Stimulated activated CD4-positive, alpha-beta T cell treated with anti-CD3 and anti-CD28 coated beads, Interleukin-2, amount 100 ng/mL, for 48 hours (primary cell): ENCODE data around the gene ZNF236.
A peak's percentile ranks its signal among the peaks of the same experiment; 100 is the strongest.
"Not testable (repeated sequence)": the region's sequence is repeated elsewhere in the genome, so short reads cannot be mapped to it uniquely, and the experiment has no call there.

Experiments used
- DNase-seq, 2 donors: peaks; one replicate each; pipeline ENCODE4 v3.0.0-alpha.2; 2020

ZNF236 gene

DNA sequence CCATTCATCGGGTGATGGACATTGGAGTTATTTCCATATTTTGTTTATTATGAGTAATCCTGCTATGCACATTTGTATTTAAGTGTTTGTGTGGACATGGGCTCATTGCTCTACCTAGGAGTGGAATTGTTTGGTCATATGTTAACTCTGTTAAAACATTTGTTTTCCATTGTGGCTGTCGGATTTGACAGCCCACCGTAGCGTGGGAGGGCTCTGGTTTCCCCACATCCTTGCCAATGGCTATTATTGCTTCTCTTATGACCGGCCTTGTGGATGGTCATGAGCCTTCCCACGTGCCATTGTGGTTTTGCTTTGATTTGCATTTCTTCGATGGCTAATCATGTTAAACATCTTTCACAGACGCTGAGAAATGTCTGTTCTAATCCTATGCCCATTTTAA lies 92.0 kb downstream of the ZNF236 start:
- no peak for DNase-seq

DNA sequence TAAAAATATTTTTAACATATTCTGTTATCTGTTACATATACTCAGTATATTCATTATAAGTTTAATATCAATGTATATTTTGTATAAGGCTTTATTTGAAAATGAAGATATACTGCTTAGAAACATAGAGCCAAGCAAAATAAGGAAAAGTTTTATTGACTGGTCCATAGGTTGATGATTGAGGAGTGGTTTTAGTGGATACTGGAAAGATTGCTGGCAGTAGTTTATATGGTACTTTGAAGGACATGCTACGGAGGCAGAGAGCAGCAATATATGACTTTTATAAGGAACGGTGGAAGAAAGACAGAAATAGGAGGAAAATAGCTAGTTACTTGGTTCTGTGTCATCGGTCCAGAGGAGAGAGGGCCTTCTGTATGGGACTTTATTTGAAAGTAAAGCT lies 92.4 kb downstream of the ZNF236 start:
- DNase-seq: no peak

DNA sequence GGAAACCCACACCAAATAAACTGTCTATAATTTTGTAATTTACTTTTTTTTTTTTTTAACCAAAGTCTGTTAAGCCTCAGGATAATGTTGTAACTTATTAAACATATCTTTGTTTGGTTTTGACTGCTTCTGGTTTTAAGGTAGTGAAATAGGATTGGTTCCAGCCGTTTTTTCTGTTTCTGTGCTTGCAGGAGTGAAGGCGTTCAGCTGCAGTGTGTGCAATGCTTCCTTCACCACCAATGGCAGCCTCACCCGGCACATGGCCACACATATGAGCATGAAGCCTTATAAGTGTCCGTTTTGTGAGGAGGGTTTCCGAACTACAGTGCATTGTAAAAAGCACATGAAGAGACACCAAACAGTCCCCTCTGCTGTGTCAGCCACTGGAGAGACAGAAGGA lies 93.1 kb downstream of the ZNF236 start:
- DNase-seq: no peak

DNA sequence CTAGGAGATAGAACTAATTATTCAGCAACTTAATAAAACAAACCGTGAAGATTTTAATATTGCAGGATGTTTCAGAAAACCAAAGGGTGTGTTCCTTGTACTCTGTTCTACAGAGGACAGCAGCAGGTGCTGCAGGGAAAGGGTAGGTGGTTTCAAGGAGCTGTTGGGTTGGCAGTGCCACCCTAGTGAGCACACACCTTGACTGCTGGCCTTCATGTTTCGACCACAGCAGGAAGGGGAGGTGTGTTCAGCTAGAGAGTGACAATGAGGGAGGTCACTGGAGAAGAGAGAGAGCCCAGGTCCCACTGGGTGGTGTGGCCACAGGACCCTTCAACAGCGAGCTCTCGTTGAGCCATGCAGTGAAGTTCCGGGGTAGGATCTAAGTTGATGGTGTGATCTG lies 98.6 kb downstream of the ZNF236 start:
- DNase-seq: no peak

DNA sequence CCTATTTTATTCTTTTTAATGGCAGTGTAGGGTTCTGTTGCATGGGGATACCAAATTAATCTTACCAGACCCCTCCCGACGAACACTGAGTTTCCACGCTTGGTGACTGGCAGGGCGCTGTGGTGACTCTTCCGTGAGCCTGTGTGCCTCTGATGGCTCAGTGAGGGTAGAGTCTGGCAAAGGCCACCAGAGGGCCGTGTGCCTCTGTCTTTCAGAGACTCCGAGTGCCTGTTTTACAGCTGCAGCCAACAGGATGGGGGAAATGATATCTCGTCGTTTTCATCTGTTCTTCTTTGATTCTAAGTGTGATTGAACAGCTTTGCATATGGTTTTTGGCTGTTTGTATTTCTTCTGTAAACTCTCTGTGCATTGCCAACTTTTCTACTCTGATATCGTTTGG lies 99.8 kb downstream of the ZNF236 start:
- peak; percentile 15 to 32 for DNase-seq

DNA sequence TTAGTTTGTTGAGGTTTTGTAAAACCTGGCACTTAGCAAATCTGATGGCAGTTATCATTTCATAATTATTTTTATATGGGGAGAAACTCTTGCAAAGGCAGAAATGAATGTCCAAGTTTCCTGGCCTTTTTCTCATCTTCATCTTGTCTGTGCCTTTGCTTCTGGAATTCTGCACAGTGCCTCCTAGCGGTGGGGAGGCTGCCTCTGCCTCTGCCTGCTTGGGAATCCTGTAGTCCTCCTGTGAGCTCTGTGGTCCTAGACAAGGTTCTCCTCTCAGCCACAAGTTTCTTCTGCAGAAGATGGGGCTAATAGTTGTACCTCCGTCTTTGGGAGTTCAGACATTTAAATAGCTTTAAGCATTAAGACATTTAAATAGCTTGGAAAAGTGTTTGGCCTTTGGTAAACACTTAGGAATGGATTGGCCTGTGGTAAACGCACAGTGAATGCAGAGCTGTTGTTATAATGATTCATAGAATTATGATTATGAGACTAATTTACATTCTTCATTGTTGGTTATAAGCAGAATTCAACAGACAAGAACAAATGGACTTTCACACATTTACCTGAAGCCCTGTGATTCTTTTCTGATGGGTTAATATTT lies 101.2 kb downstream of the ZNF236 start:
- no peak for DNase-seq

DNA sequence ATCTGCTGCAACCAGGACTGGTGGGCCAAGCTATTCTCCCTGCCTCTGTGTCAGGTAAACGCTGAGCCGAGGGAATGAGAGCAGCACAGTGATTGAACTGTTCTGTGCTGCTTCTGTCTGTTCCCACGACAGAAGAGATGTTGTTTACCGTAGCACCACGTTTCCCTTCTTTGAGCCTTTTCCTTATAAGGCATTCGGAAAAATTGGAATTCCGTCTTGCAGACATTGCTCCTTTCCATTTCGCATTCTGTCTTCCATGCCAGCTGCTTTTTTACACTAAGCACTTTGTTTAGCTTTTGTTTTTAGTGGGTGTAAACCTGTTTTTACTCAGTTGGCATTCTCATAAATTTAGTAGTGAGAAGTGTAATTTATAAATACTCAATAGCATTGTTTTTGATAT lies 103.1 kb downstream of the ZNF236 start:
- DNase-seq: no peak

DNA sequence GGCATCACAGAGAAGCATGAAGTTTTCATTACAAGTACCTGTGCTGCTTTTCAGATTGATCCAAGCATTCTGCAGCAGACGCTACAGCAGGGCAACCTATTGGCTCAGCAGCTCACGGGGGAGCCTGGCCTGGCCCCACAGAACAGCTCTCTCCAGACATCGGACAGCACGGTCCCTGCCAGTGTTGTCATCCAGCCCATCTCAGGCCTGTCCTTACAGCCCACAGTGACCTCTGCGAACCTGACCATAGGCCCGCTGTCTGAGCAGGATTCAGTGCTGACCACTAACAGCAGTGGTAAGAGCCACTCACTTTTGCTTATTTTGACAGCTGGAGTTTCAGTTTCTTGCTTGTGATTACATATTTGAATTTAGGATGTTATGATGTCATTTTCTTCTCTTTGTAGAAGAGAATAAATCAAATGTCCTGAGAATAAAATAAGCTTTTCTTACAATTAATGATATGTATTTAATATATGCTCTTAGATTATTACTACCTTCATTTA lies 104.9 kb downstream of the ZNF236 start:
- DNase-seq: no peak

DNA sequence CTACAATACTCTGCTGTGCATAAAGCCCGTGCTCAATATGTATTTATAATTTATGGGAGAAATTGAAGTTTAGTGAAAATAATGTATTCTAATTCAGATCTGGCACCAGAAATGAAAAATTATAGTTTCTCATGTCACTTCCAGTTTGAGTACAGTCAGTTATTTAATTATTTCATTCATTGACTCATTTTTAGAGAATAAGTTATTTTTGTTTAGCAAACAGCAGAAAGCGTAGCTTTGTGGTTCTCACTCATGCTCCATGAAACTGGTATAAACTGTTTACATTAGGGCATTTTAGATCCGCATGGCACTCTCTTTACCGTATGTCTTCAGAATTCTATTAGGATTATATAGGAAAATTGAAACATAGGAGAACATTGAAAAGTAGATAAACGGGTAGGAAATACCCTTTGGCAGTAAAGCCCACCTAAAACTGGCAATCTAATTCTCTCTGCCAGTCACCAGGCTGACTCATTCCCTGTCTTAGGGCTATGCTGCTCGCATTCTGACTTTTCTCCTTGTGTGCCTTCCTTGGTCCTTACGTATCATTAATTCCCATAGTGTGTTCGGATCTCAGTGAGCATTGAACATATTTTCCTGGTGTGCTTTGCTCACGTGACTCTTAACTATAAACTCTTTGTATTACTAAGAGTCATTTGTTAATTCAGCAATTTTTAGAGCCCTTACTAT lies 106.0 kb downstream of the ZNF236 start:
- no peak for DNase-seq

DNA sequence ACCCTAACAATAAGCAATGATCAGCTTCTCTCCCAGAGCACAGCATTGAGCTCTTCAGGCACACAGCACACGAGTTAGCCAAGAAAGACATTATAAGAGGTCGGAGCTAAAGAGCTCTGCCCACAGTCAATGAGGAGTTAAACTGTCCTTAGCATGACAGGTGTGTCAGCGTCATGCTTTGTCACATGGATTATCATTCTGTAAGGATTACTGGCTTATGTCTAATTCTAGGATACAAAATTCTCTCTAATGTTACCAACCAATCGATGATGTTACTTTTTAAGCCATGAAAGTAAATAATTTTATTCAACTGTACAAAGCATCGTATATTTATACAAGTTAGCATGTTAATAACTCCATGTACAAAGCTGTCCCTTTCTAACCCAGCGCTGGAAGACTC lies 108.8 kb downstream of the ZNF236 start:
- no peak for DNase-seq

DNA sequence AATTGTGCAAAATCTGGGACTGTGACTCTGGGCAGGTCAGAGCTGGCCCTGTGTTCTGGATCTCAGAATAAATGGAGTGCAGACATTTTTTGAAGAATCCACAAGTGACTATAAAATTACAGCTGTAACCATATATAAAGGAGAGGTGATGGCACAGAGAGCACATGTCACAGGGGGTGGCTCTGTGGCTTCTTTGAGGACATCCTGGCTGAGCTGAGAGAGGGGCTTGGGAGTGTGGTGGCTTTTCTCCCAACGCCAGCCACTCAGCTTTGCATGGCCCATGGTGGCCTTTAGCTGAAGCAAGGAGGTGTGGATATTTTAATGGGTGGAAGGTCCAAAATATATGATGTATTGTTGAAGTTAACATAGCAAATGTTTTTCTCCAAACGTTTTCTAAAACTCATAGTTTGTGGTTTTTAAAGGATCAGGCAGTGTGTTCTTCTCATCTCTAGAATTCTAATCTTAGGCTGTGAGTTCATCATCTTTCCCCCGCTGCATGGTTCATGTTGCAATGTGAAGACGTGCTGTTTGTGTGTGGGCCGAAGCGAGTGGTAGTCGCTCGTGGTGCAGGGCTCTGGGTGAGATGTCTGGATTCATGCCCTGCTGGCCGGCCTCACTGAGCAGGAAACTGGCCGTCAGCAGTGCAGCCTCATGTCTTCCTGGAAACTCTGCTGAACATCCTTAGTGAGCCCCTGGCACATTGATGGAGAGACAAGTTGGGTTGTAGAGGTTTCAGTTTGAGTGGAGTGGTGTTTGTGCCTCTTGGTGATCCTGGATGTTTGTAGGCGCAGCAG lies 109.9 kb downstream of the ZNF236 start:
- no peak for DNase-seq

DNA sequence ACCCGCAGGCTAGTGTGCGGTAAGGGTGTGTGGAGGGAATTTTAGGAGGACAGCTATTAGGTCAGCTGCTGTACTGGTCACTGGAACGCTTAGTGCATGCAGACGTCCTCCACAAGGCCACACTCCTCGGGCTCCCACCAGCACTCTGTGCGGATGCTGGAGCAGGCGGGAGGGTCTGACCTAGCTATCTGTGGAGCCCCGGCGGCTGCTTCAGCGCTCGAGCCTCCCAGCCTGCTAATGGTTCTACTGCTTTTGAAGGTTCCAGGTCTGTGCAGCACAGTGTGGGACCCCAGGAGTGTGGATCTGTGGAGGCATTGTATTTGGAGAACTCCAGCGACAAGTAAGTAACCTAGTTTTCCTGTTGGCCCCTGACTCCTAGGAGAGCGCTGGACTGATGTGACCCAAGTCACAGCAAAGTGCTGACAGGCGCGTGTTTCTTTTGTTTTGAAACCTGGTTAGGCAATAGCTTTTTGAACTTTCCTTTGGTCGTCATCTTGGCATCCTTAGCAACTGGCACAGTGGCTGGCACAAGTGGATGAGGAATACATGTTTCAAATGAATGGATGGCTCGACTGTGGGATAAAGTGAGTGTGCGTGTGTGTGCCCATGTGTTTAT lies 113.5 kb downstream of the ZNF236 start:
- no peak for DNase-seq

DNA sequence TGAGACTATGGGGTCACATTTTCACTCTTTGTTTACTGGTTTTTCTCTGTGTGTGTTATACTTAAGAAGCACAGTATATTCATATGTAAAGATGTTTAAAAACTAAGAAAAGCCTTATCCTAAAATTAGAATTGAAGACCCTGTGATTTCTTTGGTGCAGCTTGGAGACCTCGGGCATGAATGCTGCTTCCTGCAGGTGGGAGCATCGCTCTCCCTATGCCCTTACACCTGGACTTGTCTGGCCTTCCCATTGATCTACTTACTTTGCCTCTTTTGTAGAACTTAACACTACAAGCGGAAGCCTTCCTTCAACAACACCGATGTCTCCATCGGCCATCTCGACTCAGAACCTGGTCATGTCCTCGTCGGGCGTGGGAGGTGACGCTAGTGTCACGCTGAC lies 114.5 kb downstream of the ZNF236 start:
- DNase-seq: no peak

DNA sequence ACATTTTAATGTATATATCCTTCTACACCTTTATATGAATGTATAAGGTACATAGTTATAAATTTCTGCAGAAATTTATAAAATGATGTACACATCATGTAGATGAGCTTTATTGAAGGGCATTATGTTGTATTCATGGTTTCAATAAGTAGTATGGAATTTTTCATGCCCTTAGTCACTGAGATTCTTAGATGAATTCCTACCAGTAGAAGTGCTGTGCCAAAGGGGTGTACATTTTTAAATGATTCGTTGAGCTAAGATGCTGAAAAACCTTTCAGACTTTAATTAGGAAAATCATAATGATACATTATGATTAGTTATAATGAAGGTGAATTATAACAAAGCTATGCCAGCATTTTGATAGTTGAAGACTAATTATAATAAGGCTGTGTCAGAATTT lies 115.2 kb downstream of the ZNF236 start:
- DNase-seq: no peak

DNA sequence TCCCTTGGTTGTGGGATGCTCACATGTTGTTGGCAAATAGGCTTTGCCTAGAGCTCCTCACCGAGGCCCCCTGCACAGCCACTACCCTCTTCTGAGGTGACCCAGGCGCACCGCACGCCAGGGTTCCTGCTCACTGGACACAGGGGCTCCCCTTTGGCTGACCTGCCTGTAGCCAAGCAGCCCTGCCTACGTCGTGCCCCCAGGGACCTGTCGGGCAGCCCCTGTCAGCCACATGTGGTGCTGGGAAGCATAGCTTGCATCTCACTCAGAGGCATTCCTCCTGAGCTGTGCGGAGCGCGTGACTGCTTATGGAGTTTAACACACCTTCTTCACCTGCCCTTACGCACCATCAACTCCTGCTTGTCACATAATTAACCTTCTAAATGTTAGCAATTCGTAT lies 116.3 kb downstream of the ZNF236 start:
- DNase-seq: no peak

DNA sequence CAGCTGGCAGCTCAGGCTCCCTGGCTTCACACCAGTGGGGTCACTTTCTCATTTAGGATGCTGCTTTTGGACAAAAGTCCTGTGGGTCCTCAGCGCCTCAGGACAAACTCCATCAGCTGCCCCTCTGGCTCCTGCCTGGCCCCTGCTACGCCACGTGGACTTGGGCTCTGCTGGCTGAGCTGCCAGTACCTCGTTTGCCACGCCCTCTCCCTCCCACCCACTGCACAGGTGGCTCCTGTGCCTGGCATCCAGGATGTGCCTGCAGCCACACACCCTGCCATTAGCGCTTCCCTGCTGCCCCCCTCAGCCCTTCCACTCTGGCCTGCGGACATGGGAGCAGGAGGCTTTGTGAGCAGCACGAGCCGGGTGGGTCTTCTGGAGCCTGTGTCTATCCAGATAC lies 118.9 kb downstream of the ZNF236 start:
- DNase-seq: no peak

DNA sequence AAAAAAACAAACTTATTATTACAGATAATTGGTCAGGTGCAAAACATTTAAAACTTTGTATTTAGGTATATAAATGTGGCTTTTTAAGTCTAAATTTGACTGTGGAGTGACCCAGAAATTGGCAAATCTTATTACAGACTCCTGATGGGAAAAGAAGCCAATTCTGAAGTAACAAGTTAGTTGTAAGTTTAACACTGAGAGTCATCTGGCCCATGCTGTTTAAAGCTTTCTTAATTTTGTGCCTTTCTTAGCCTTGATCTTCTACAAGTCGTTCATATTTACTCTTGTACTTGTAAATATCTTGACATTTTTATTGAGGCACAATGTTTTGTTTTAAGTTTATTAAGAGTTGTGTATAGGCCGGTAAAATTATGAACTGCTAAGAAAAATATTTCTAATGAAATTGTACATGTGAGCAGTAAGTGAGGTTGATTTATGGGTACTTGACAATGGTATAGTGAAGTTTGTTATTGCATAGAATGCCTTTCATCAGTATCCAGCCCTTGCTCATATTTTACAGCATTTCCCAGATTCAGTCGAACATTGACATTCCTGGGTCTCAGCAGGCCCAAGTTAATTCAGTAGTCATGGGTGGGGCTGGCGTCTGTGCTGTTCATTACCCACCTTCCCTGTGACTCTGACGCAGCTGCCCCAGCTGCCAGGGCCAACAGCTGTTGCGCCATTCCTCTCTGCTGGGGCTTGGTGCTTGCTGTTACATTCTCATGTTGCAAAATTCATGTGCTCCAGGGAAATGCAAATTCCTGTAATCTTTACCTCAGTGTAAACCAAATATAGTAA lies 121.4 kb downstream of the ZNF236 start:
- no peak for DNase-seq

DNA sequence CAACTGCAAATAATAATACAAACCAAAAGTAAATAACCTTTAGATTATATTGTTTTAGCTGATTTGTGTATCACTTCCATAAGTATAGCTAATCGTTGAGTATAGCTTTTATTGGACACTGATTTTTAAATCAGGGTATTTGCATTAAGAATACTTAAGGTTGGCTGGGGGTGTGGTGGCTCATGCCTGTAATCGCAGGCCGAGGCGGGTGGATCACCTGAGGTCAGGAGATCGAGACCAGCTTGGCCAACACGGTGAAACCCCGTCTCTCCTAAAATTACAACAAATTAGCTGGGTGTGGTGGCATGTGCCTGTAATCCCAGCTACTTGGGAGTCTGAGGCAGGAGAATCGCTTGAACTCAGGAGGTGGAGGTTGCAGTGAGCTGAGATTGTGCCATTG lies 122.0 kb downstream of the ZNF236 start:
- DNase-seq: not testable (repeated sequence)

DNA sequence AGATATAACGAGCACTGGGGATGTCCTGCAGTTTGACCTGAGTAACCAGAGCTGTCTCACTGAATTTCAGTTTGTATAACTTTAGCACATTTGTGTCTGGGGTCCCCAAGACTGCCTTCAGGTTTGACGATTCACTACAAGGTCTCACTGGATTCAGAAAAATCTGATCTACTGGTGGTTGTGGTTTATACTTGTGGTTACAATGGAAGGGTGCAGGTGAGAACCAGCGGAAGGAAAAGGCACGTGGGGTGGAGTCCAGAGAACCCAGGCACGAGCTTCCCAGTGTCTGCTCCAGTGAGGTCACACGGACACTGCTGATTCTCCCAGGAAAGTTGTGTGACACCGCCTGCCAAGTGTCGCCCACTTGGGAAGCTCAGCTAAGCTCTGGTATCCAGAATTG lies 126.0 kb downstream of the ZNF236 start:
- no peak for DNase-seq

DNA sequence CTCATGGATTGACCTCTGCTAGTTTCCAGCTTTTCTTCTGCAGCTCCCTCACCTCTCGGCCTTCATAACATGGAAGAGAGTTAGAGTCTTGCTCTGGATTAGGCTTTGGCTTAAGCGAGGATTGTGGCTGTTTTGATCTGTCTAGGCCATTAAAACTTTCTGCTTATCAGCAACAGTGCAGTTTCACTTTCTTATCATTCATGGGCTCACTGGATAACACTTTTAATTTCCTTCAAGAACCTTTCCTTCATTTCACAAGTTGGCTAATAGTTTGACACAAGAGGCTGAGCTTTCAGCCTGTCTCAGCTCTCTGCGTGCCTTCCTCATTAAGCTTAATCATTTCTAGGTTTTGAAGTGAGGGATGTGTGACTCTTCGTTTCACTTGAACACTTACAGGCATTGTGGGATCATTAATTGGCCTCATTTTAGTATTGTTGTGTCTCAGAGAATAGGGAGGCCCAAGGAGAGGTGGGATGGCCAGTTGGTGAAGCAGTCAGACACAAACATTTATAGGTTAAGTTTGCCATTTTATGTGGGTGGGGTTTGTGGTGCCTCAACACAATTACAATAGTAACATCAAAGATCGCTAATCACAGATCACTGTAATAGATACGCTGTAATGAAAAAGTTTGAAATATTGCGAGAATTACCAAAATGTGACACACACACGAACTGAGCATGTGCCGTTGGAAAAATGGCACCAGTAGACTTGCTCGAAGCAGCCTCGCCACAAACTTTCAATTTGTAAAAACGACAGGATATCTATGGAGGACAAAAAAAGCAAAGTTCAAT lies 129.3 kb downstream of the ZNF236 start:
- no peak for DNase-seq

DNA sequence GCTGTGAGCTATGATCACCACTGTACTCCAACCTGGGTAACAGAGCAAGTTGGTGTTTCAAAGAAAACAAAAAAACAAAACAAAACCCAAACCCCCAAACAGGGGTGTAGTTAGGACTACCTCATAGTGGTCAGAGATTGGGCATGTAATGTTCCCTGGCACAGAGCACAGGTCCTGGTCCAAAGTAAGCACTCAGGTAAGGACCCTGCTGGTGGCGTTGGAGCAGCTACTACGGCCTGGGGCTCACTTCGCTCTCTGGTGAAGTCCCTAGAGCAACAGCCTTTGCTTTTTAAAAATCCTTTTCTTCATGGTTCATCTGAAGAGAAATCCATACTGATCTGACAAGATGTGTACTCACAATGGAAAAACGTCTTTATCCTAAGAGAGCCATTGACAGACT lies 130.4 kb downstream of the ZNF236 start:
- DNase-seq: no peak

DNA sequence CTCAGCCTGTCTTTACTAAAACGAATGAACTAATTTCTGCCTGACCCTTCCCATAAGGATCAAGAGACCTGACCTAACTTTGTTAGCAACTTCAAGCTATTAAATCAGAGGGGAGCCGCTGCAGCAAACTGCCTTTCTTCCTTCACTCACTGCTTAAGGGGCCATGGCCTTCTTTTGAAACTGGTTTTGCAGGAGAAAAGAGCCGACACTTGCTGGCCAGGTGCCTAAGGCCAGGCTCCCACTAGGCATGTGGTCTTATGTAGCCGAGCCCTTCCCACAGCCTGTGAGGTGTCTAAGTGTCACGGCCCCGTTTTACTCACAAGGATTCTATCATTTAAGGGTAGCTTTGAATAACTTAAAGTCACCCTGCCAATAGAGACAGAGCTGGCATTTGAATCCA lies 130.8 kb downstream of the ZNF236 start:
- DNase-seq: no peak
